ENCODE measurements around the gene PDK1.

- no peak for TF ChIP-seq CTCF (IDR thresholded peaks at IDR 0.05)
- no peak for TF ChIP-seq POLR2A (IDR thresholded peaks at IDR 0.05)
- no peak for TF ChIP-seq POLR2AphosphoS5 (IDR thresholded peaks at IDR 0.05)
Observed at GRCh38 chr2:172617115-172617514, 61.2 kb downstream of the PDK1 start.
